ENCODE data around the gene APBB2.

DNA sequence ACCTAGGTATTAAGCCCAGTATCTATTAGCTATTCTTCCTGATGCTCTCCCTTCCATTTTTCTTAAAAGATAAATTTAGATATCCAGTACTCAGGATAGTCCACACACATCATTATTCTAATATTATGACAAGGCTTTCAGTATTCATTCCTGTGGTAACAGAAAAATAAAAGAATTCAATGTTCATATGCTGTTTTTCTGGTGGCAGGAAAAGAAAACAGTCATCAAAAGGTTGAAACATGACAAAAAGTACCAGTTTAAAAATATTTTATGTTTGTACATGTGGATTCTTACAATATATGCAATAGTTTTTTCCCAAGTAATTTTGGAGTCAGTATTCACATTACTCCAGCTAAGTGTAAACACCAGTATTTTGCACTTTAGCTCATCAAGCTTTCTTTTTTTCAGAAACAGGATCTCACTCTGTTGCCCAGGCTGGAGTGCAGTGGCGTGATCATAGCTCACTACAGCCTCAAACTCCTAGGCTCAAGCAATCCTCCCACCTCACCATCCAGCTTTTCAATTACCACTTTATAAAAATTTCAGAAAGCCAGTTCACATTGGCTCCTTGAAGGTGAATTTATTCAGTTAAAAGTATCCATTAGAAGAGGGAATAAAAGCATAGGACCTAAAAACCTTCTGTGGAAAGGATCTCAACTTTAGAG lies 2.3 kb downstream of the APBB2 start:
- TF ChIP-seq, protein P1, sequence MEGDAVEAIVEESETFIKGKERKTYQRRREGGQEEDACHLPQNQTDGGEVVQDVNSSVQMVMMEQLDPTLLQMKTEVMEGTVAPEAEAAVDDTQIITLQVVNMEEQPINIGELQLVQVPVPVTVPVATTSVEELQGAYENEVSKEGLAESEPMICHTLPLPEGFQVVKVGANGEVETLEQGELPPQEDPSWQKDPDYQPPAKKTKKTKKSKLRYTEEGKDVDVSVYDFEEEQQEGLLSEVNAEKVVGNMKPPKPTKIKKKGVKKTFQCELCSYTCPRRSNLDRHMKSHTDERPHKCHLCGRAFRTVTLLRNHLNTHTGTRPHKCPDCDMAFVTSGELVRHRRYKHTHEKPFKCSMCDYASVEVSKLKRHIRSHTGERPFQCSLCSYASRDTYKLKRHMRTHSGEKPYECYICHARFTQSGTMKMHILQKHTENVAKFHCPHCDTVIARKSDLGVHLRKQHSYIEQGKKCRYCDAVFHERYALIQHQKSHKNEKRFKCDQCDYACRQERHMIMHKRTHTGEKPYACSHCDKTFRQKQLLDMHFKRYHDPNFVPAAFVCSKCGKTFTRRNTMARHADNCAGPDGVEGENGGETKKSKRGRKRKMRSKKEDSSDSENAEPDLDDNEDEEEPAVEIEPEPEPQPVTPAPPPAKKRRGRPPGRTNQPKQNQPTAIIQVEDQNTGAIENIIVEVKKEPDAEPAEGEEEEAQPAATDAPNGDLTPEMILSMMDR (IDR thresholded peaks at IDR 0.05), result no peak
- no peak for TF ChIP-seq POLR2A (IDR thresholded peaks at IDR 0.05)

Data from gastroesophageal sphincter (tissue), 3 donors.